LoVo (cell line): Measurements from ENCODE around the gene ANTKMT.
A peak's percentile ranks its signal among the peaks of the same experiment; 100 is the strongest.
"Not testable (repeated sequence)": the region's sequence is repeated elsewhere in the genome, so short reads cannot be mapped to it uniquely, and the experiment has no call there.

Experiments
- DNase-seq: peaks from one replicate; pipeline ENCODE4 v3.0.0-alpha.2; 2016; ENCODE audit warnings: low spot score

The ANTKMT gene

GRCh38 chr16:743794-744500, 23.0 kb downstream of the ANTKMT start:
- no peak for DNase-seq

DNA sequence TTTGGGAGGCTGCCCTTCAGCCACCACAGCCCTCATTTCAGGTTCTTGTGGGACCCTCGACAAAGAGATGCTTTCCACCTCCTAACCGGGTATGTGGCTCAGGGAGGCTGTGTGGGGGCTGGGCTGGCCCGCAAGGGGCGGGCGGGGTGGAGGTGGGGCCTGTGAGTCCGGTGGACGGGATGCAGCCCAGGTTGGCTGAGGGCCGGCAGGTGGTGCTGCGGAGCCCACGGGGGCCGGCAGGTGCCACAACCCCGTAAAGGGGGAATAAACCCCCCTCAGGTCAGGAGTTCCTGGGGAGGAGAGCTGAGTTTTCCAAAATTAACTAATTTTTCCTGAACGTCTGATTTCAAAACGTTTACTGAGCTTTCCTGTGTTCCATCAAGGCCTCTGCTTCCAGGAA, 24.8 kb downstream of the ANTKMT start:
- DNase-seq, result no peak

GRCh38 chr16:746637-747036, 25.7 kb downstream of the ANTKMT start:
- DNase-seq, result no peak

- DNase-seq, result no peak
Observed at GRCh38 chr16:747978-748746, 27.2 kb downstream of the ANTKMT start.

DNA sequence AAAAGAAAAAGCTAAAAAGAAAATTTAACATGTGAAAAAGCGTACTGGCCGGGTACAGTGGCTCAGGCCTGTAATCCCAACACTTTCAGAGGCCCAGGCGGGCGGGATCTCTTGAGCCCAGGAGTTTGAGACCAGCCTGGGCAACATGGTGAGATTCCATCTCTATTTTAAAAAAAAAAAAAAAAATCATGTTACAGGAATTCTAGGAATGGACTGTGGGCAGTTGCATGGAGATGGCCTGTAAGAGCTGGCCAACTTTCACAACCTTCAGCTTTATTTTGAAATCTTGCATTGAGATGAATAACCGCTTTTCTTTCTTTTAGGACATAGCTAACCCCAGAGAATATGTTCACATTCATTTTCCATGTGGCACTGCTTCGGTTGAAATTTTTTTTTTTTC, 28.1 kb downstream of the ANTKMT start:
- no peak for DNase-seq

DNA sequence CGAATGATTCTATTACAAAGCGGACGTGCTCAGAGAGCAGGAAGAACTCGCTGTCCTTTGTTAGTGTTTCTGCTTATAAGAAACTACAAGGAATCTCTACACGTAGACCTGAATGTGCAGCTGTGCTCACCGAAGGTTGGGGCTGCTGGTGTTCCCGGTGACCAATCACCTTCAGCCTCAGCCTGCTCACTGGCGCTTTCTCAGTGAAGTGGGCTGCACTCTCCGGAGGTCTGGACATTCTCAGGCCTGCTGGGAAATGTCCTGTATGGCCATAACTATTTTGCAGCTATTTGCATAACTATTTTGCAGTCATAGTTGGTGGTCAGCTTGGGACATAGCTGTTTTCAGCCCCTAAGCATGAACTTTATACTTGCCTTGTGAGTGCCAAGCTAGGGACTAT, 29.5 kb downstream of the ANTKMT start:
- no peak for DNase-seq

DNA sequence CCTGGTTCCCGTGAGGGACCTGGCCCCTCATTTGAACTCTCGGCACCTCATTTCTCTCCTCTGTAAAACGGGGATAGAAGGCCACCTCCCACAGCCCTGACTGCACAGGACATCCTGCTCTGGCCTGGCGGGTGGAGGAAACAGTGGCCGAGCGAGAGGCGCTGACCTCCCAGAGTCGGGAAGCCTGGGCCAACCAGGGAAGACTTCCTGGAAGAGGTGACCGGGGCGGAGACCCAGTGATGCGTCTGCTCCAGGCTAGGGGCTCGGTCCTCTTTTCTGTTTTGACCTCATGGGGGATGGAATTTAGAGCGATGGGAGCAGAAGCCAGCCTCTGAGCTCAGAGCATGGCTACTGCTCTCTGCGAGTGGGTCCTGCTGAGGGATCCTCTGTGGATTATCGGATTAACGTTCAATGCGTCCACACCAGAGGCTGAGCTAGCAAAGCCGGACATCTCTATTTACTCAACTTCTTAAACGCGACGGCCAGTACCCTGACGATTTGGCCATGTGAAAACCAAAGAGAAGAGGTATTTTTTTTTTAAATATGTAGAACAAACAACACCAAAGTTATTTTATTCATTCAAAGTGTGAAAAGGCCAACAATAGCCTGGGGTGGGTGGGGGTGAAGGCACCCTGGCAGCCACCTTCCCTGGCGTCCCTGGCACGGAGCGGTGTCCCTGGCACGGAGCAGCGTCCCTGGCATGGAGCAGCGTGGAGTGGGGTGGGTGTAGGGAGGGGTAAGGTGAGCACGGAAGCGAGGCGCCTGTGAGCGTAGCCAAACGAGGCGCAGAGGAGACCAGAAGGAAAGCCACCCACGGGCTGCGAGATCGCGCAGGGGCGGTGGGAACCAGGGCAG, 30.4 kb downstream of the ANTKMT start:
- DNase-seq, result no peak

DNA sequence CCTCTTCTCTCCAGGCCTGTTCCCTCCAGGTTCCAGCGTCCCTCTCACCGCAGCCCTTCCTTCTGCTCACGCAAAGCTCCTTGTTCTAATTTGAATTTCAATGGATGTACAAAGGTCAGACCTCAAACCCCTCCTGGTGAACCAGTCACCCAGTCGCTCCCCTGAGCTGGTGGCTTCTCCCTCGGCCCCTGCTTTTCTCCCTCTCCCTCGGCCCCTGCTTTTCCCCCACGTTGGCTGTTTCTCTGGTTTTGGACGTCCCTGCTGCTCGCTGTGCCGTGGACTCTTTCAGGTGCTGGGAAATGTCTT, 31.0 kb downstream of the ANTKMT start:
- no peak for DNase-seq

GRCh38 chr16:754121-754607, 33.2 kb downstream of the ANTKMT start:
- not testable (repeated sequence) for DNase-seq

GRCh38 chr16:754656-755055, 33.7 kb downstream of the ANTKMT start:
- no peak for DNase-seq

DNA sequence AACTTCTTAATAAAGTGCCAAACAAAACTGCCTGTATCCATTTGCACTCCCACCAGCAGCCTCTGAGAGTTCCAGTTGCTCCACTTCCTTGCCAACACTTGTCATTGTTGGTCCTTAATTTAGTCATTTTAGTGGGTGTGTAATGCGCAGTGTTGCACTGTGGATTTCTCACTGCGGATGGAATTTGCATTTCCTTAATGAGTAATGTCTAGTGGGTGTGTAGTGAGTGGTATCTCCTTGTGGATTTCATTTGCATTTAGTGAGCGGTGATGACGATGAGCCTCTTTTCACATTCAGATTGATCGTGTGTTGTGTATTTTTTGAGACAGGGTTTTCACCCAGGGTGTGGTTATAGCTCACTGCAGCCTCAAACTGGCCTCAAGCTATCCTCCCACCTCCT, 35.5 kb downstream of the ANTKMT start:
- DNase-seq, result no peak

DNA sequence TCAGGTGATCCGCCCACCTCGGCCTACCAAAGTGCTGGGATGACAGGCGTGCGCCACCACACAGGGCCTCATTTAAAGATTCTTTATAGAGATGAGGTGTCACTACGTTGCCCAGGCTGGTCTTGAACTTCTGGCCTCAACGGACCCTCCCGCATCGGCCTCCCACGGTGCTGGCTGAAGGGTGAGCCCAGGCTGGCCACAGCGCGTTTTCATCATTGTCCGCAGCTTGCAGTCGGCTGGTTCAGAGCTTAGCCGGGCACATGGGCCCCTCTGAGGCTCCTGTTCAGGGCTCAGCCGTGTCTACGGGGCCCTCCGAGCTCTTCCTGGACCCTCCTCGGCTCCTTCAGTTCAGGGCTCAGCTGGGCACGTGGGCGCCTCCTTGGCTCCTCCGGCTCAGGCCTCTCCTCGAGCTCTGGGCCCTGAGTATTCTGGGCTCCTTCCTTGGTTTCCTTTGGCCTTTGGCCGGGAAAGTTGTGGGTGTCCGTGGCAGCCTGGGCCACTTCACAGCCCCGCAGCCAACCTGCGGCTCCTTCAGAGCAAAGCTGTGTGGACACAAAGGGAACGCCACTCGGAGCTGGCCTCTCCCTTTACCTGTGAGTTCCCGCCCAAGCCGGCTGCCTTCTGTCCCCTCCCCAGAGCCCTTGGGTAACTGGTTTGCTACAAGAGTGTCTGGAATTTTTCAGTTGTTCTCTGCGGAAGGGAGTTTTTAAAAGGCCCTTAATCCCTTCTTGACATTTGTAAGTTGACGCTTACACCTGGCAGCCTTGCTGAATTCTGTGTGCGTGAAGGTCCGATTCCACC, 38.4 kb downstream of the ANTKMT start:
- no peak for DNase-seq

DNA sequence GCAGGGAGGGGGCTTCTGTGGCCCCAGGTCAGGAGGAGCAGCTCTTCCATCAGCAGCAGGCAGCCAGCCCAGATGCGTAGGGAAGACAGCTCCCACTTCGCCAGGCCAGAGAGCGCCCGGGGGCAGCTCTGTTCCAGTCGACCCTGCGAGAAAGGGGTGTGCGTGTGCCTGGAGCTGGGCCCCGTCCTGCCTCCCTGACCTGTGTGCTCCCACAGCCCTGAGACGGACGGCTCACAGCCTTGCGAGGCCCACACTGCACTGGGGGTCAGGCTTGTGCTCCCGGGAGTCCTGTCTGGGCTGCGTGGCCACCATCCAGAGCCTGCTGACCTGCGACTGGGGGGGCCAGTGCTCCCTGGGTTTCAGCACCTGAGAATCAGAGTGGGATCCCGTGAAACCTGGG, 39.1 kb downstream of the ANTKMT start:
- DNase-seq, result no peak

GRCh38 chr16:760545-761343, 39.8 kb downstream of the ANTKMT start, which contains the start of gene MSLN:
MSLN (plus strand) TSS chr16:760734; CDS start chr16:762681, 1,947 bp downstream.
- peak; percentile 68 for DNase-seq

GRCh38 chr16:761625-762513, 40.9 kb downstream of the ANTKMT start:
- no peak for DNase-seq

- DNase-seq, result no peak
Observed at GRCh38 chr16:762595-763268, 41.8 kb downstream of the ANTKMT start.

DNA sequence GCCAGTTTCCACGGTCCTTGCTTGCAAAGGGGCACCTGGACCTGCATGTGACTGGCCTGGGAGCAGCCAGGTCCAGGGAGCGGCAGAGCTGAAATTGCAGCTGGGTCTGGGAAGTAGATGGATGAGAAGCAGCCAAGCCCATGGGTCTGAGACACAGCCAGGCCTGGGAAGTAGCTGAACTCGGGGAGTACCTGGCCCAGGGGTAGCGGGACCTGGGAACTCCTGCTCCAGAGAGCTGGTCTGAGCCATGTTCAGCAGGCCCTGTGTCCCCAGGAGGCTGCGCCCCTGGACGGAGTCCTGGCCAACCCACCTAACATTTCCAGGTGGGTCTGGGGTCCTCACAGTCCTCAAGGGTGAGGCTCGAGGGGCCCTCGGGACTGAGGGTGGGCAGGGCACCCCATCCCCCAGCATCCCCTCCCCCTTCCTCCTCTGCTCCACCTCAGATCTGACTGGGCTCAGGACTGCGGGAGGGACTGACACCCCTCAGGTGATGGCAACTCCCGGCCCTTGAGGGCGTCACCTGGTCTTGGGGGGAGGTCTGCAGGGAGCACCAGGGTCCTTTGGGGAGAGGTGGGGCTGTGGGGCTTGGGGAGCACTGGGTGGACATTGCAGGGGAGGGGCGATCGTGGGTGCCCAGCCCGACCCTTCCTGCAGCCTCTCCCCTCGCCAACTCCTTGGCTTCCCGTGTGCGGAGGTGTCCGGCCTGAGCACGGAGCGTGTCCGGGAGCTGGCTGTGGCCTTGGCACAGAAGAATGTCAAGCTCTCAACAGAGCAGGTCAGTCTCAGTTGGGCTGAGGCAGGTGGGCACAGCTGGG, 42.6 kb downstream of the ANTKMT start:
- no peak for DNase-seq

- no peak for DNase-seq
Observed at GRCh38 chr16:764184-764750, 43.3 kb downstream of the ANTKMT start.
